Forelimb muscle (tissue), 1 donor: ENCODE results near the gene GGPS1. TPM values are rescaled to one million over a fixed set of nuclear protein-coding genes. Genes with fewer than 3 reads are reported as not detected.
"Not testable (repeated sequence)": the region's sequence is repeated elsewhere in the genome, so short reads cannot be mapped to it uniquely, and the experiment has no call there.

Experiments
- DNase-seq: peaks from one replicate; pipeline ENCODE4 v3.0.0-alpha.2; 2013; ENCODE audit warnings: low read depth
- polyA plus RNA-seq: library from polyadenylated mRNA; unstranded; fragments of 120-200 nt; gene quantifications from one replicate; pipeline ENCODE4 v1.2.1, GENCODE V29; 2013; ENCODE audit not compliant: insufficient read length

Gene GGPS1
- polyA plus RNA-seq: 36.9 TPM

DNA sequence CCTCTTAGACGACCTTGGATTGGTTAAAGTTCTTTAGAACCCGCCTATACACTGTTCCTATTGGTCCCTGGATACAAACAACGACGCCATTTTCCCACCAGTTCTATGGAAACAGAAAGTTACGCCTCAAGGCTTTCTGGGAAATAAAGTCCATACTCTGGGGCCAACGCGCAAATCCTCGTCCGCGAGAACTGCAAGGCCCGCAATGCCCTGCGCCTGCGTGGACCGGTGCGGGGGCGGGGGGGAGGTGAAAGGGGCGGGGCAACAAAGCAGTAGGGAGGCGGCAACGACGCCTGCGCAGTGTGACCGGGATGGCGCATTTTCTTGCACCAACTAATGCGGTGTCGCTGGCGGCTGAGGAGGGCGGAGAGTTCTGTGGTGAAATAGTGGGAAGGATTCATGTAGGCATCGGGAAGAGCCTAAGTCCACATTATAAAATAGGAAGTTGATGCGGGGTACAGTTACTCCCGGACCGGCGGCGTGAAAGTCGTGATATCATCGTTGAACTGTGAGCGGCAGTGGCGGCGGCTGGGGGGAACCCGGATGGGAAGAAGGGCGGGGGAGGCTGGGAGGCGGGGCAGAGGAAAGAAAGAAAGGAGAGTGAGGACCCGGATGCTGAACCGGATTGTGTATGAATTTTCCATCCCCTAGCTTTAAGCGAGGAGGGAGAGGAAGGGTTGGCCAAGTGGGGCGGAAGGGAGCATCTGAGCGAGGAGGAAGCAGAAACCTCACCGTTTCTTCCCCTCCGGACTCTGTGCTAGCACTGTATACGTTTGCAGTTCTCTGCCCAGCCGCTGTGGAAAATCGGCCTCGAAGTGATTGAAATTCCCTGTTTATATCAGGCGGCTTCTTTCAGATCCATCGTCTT, at the start of gene GGPS1:
Gene GGPS1 (plus strand): TSS at position 300 of the 868 bp plus-strand sequence. CDS start 6,695 bp downstream, outside the sequence.
- DNase-seq: peak; percentile 99

DNA sequence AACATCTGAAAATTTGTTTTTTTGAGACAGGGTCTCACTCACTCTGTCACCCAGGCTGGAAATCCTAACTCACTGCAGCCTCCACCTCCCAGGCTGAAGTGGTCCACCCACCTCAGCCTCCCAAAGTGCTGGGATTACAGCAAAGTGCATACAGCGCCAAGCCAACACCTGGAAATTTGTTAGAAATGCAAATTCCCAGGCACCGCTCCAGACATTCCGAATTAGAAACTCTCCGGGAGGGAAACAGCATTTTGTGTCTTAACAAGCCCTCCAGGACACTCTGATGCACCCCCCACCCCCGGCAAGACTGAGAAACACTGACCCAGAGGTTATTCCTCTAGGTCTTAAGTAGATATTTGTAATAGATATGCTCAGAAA, 49.5 kb upstream of the GGPS1 start:
- DNase-seq: no peak

DNA sequence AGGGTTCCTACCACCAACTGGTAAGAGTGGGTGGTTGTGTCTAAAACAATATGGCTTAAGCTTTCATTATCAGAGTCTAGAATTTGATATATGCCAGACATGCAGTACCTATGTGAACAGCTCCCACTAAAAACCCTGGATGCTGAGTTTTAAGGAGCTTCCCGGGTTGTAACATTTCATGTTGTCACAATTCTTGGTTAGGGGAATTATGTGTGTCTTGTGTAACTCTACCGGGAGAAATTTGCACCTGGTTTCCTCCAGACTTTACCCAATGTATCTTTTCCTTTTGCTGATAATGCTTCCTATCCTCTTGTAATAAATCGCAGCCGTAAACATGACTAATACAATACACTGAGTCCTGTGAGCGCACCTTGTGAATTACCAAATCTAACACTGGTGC, 48.7 kb upstream of the GGPS1 start:
- no peak for DNase-seq

DNA sequence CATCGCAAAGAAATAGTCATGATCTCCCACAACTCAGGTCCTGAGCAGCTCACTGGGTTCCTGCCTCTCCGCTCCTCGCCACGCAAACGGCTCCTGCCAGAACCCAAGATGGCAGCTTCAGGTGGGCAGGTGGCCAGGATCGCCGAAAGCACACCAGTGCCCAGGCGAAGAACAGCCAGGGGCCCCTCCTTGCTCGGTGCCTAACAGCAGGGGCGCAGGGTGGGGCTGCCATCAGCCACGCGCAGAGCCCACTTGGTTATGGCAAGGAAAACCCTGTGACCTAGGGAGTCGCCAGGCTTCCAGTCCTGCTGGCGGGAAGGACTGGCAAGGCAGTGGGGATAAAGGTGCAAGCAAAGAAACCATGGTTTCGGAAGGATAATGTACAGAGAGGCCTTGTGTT, 47.9 kb upstream of the GGPS1 start:
- DNase-seq: no peak

- DNase-seq: not testable (repeated sequence)
Measured at GRCh38 chr1:235283636-235284035, 44.7 kb upstream of the GGPS1 start.

DNA sequence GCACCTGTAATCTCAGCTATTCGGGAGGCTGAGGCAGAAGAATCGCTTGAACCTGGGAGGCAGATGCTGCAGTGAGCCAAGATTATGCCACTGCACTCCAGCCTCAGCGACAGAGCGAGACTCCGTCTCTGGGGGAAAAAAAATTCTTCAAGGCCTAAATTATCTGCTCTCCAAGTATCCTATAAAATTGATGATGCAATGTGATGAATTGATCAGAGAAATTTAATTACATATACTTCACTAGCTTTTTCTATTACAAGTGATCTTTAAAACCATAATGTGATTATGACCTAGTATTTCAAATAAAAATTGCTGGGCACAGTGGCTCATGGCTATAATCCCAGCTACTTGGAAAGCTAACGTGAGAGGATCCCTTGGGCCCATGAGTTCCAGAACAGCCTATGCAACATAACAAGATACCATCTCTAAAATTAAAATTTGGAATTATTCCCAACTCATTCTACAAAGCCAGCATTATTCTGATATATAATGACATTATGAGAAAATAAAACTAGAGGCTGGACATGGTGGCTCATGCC, 44.1 kb upstream of the GGPS1 start:
- DNase-seq: no peak

DNA sequence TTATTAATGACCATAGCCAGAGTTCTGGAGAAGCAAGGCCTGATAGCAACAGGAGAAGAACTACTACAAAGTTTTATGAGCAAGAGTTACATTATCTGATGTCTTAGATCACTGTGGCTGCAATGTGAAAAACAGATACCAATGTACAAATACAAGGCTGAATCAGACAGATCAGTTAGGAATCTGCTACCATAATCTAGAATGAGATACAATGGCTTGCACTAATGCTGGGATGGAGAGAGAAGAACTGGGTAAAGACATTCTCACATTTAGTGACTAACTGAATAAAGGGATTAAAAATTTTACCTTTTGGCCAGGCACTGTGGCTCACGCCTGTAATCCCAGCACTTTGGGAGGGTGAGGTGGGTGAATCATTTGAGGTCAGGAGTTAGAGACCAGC, 41.7 kb upstream of the GGPS1 start:
- no peak for DNase-seq

- DNase-seq: no peak
Measured at GRCh38 chr1:235287208-235287882, 41.0 kb upstream of the GGPS1 start.

DNA sequence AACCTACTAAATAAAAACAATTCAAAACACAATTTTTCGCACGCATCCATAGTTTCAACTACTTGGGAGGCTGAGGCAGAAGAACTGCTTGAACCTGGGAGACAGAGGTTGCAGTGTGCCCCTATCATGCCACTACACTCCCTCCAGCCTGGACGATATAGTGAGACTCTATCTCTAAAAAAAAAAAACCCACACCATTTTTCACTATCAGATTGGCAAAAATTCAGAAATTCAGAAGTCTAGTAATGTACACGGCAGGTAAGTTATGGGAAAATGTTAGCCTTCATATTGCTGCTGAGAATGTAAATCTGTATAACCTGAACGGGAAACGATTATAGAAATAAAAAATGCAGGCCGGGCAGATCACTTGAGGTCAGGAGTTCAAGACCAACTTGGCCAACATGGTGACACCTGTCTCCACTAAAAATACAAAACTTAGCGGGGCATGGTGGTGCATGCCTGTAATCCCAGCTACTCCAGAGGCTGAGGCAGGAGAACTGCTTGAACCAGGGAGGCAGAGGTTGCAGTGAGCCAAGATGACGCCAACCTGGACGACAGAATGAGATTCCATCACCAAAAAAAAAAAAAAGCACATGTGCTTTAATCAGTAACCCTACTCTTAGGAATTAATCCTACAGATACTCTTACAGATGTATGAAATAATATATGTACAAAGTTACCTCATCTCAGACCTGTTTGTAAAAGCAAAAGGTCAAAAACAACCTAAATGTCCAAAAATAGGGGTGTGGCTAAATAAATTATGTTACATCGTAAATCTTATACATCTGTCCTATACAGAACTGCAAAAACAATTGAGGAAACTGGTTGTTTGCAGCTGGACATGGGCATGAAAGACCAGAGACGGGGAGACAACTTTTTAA, 38.3 kb upstream of the GGPS1 start:
- no peak for DNase-seq

DNA sequence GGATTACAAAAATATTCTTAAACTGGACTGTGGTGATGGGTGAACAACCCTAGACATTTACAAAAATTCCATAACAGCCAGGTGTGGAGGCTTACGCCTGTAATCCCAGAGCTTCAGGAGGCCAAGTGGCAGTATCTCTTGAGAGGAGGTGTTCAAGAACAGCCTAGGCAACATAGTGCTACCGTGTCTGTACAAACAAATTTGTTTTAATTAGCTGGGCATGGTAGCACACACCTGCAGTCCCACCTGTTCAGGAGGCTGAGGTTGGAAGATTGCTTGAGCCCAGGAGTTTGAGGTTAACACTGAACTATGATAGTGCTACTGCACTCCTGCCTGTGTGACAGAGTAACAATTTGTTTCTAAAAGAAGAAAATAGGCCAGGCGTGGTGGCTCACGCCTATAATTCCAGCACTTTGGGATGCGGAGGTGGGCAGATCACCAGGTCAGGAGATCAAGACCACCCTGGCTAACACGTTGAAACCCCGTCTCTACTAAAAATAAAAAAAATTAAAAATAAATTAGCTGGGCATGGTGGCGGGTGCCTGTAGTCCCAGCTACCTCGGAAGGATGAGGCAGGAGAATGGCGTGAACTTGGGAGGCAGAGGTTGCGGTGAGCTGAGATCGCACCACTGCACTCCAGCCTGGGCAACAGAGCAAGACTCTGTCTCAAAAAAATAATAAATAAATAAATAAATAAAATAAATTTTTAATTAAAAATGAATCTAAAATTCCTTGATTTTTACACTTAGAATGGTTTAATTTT, 37.4 kb upstream of the GGPS1 start:
- no peak for DNase-seq

- no peak for DNase-seq
Measured at GRCh38 chr1:235291599-235292091, 36.7 kb upstream of the GGPS1 start.

GRCh38 chr1:235292790-235293189, 35.6 kb upstream of the GGPS1 start:
- no peak for DNase-seq

GRCh38 chr1:235293322-235293942, 34.9 kb upstream of the GGPS1 start:
- no peak for DNase-seq

DNA sequence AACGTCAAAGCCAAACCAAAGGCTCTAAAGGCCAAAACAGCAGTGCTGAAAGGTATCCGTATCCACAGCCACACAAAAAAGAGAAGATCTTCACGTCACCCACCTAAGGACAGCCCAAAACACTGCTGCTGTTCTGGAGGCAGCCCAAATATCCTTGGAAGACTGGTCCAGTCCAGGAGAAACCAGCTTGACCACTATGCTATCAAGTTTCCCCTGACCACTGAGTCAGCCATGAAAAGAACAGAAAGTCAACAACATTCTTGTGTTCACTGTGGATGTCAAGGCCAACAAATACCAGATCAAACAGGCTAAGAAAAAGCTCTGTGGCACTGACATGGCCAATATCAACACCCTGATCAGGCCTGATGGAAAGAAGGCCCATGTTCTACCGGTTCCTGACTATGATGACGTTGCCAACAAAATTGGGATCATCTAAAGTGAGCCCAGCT, 32.4 kb upstream of the GGPS1 start:
- DNase-seq: no peak

GRCh38 chr1:235296729-235297128, 31.6 kb upstream of the GGPS1 start:
- no peak for DNase-seq

- DNase-seq: no peak
Measured at GRCh38 chr1:235297579-235297978, 30.8 kb upstream of the GGPS1 start.

GRCh38 chr1:235298758-235299157, 29.6 kb upstream of the GGPS1 start:
- DNase-seq: no peak

DNA sequence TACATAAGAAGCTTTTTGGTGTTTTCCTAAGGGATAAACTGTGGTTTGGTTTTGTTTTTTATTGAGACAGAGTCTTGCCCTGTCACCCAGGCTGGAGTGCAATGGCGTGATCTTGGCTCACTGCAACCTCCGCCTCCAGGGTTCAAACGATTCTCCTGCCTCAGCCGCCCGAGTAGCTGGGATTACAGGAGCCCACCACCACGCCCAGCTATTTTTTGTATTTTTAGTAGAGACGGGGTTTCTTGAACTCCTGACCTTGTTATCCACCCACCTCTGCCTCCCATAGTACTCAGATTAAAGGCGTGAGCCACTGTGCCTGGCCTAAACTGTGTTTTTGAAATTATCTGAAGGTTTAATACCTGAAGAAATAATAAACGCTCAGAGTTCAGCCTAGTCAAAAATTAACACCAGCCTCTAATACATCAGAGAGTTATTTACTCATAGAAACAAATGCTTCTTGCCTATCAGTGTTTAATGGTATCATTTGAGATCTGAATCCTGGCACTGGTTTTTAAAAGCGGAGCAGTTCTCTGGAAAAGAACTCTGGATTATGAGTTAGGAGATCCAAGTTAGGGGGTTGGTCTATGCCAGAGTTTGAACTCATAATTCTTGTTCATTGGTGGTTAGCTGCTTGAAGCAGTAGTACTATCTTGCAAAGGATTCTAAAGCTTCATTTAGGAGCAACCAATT, 29.1 kb upstream of the GGPS1 start:
- no peak for DNase-seq

DNA sequence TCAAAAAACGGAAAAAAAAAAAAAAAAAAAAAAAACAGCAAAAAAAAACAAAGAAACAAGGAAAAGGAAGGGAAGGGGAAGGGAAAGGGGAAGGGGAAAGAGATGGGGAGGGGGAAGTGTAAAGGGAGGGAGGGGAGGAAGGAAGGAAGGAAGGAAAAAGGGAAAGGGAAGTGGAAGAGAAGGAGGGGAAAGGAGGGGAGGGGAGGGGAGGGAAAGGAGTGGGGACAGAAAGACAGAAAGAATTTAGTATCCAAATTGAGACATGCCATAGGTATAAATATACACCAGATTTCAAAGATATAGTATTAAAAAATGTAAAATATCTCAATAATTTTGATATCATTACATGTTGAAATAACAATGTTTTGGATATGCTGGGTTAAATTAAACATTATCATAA, 26.2 kb upstream of the GGPS1 start:
- DNase-seq: no peak
